Tibial artery (tissue), 4 donors: ENCODE data around the gene SPRN.
A peak's percentile ranks its signal among the peaks of the same experiment; 100 is the strongest.

ENCODE experiments used
- DNase-seq, 2 donors: peaks; one replicate each; pipeline ENCODE4 v3.0.0-alpha.2; 2019
- H3K27ac ChIP-seq, 2 donors: fragments of 200-600 bp; sonication (generic) in 1 of 2; 1 replicate in 1 of 2; 2 replicates in 1 of 2; pipeline ENCODE4 v1.5.1; 2018 to 2019; ENCODE audit warnings: mild to moderate bottlenecking in 1 of 2
- H3K27me3 ChIP-seq, 2 donors: fragments of 200-600 bp; sonication (generic) in 1 of 2; one replicate each; pipeline versions ENCODE4 v1.5.1 to v1.6.0; 2016 to 2019
- H3K36me3 ChIP-seq, 3 donors: fragments of 200-600 bp; sonication (generic) in 2 of 3; one replicate each; pipeline ENCODE4 v1.5.1; 2016 to 2019; ENCODE audit warnings: mild to moderate bottlenecking in 2 of 3
- H3K4me1 ChIP-seq, 4 donors: fragments of 200-600 bp; sonication (generic) in 2 of 4; 1 replicate in 3 of 4; 2 replicates in 1 of 4; pipeline ENCODE4 v1.5.1; 2016 to 2019
- H3K4me3 ChIP-seq, 2 donors: fragments of 200-600 bp; sonication (generic) in 1 of 2; 1 replicate in 1 of 2; 2 replicates in 1 of 2; pipeline ENCODE4 v1.5.1; 2018 to 2019; ENCODE audit warnings: mild to moderate bottlenecking in 2 of 2
- H3K9me3 ChIP-seq, 3 donors: fragments of 200-600 bp; sonication (generic) in 1 of 3; one replicate each; pipeline ENCODE4 v1.5.1; 2016 to 2019
- intact Hi-C: fragments of 100-400 bp; cut with DNase I; formaldehyde crosslinking; loops from one replicate; pipeline ENCODE4 v1.15.0; 2023; ENCODE audit warnings: low total_unique reads
- TF ChIP-seq, protein P1 (sequence below), 2 experiments: fragments of 200-600 bp in 1 of 2; fragments of 450-650 bp in 1 of 2; IDR thresholded peaks; one replicate each; pipeline ENCODE4 v1.5.1; 2017 to 2019; ENCODE audit warnings: antibody characterized with exemption in 2 of 2, mild to moderate bottlenecking in 1 of 2, moderate library complexity in 1 of 2

SPRN gene

DNA sequence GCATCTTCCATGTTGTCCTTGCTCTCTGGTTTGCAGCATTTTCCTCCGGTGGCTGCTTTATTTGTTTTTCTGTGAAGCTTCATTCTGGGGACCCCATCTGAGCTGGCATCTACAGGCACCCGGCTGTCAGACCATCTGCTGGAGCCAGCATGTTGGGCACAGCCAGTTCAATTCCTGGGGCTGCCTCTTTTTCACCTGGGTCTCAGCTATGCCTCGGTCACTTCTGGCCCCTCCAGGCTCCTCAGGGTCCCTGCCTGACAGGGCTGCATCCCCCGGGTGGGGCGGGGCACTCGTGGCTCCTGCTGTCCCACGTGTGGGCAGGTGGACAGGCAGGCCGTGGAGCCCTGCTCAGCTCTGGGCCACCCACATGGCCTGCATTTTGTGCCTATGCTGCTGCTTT lies 37.4 kb upstream of the SPRN start:
- H3K36me3 ChIP-seq = peaks cover 1 to 42% (median 7%) of the 10 kb centered on the region in 3 donors
- TF ChIP-seq, protein P1, sequence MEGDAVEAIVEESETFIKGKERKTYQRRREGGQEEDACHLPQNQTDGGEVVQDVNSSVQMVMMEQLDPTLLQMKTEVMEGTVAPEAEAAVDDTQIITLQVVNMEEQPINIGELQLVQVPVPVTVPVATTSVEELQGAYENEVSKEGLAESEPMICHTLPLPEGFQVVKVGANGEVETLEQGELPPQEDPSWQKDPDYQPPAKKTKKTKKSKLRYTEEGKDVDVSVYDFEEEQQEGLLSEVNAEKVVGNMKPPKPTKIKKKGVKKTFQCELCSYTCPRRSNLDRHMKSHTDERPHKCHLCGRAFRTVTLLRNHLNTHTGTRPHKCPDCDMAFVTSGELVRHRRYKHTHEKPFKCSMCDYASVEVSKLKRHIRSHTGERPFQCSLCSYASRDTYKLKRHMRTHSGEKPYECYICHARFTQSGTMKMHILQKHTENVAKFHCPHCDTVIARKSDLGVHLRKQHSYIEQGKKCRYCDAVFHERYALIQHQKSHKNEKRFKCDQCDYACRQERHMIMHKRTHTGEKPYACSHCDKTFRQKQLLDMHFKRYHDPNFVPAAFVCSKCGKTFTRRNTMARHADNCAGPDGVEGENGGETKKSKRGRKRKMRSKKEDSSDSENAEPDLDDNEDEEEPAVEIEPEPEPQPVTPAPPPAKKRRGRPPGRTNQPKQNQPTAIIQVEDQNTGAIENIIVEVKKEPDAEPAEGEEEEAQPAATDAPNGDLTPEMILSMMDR (IDR thresholded peaks at IDR 0.05) = no peak
- no peaks in the 10 kb centered on the region for H3K27me3 ChIP-seq
- no peaks in the 10 kb centered on the region for H3K9me3 ChIP-seq
- DNase-seq = no peak
- no peak overlapping the region for H3K27ac ChIP-seq
- no peak overlapping the region for H3K4me3 ChIP-seq
- intact Hi-C loops = no loop called here
- no peaks in the 10 kb centered on the region for H3K4me1 ChIP-seq

DNA sequence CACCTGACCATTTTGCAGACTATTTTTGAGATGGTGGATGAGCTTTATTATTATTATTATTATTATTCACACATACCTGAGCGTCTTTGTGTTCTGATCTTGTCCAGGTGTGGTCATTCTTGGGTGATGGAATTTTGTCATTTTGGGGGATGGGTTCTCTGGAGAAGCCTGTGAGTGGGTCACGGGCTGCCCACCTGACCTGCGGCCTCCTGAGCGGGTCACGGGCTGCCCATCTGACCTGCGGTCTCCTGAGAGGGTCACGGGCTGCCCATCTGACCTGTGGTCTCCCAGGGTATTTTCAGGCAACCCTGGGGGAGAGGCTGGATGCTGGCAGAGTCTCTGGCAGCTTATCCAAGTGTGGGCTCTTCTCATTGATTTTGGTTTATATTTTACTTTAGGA lies 36.6 kb upstream of the SPRN start:
- no peaks in the 10 kb centered on the region for H3K4me1 ChIP-seq
- TF ChIP-seq, protein P1 (IDR thresholded peaks at IDR 0.05) = no peak
- peak in 1 of 2 donors; percentile 24 for DNase-seq
- intact Hi-C loops = no loop called here
- H3K27me3 ChIP-seq = no peaks in the 10 kb centered on the region
- no peak overlapping the region for H3K4me3 ChIP-seq
- peaks cover 0 to 45% (median 5%) of the 10 kb centered on the region in 3 donors for H3K36me3 ChIP-seq
- H3K27ac ChIP-seq = no peak overlapping the region
- no peaks in the 10 kb centered on the region for H3K9me3 ChIP-seq

DNA sequence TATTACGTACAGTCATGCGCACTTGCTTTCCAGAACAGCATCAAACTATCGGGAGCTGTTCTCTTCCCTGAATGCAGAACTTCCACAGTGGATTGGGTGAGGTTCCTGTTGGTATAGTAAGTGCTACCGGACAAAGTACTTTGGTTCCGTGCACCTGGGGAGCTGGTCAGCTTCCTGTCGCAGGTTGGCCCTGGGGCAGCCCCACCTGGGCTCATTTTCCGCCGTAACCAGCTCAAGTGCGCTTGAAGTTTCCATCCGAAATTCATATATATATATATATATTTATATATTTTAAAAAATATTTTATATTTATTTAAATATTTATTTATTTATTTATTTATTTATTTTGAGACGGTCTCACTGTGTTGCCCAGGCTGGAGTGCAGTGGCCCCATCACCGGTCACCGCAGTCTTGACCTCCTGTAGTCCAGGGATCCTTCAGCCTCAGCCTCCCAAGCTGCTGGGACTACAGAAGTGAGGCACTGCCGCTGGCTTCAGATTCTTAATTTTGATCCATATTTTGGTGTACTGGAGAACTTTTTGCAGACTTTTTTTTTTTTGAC lies 35.9 kb upstream of the SPRN start:
- DNase-seq = no peak
- no peaks in the 10 kb centered on the region for H3K4me1 ChIP-seq
- H3K4me3 ChIP-seq = no peak overlapping the region
- H3K36me3 ChIP-seq = peaks cover 0 to 50% (median 5%) of the 10 kb centered on the region in 3 donors
- TF ChIP-seq, protein P1 (IDR thresholded peaks at IDR 0.05) = no peak
- no peaks in the 10 kb centered on the region for H3K9me3 ChIP-seq
- intact Hi-C loops = no loop called here
- H3K27ac ChIP-seq = no peak overlapping the region
- no peaks in the 10 kb centered on the region for H3K27me3 ChIP-seq

DNA sequence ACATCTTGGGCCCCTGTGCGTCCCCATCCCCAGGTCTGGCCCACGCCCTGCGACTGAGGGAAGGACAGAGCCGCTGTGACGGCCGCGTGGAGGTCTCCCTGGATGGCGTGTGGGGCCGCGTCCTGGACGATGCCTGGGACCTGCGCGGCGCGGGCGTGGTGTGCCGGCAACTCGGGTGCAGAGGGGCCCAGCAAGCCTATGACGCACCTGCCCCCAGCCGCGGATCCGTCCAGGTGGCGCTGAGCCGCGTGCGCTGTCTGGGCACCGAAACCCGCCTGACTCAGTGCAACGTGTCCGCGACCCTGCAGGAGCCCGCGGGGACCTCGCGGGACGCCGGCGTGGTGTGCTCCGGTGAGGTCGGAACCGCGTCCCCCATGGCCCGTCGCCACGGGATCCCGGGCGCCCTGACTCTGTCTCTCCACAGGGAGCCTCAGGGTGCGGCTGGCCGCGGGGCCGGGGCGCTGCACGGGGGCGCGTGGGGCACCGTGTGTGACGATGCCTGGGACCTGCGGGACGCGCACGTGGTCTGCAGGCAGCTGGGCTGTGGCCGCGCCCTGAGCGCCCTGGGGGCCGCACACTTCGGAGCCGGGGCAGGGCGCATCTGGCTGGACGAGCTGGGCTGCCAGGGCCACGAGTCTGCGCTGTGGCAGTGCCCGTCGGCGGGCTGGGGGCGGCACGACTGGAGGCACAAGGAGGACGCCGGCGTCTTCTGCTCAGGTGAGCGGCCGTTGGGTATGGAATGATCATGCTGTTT lies 35.2 kb upstream of the SPRN start:
- no peaks in the 10 kb centered on the region for H3K4me1 ChIP-seq
- H3K27me3 ChIP-seq = no peaks in the 10 kb centered on the region
- no peak overlapping the region for H3K4me3 ChIP-seq
- DNase-seq = peak in 1 of 2 donors; percentile 48
- H3K9me3 ChIP-seq = no peaks in the 10 kb centered on the region
- intact Hi-C loops = no loop called here
- H3K36me3 ChIP-seq = peaks cover 0 to 45% (median 5%) of the 10 kb centered on the region in 3 donors
- no peak overlapping the region for H3K27ac ChIP-seq
- TF ChIP-seq, protein P1 (IDR thresholded peaks at IDR 0.05) = no peak

DNA sequence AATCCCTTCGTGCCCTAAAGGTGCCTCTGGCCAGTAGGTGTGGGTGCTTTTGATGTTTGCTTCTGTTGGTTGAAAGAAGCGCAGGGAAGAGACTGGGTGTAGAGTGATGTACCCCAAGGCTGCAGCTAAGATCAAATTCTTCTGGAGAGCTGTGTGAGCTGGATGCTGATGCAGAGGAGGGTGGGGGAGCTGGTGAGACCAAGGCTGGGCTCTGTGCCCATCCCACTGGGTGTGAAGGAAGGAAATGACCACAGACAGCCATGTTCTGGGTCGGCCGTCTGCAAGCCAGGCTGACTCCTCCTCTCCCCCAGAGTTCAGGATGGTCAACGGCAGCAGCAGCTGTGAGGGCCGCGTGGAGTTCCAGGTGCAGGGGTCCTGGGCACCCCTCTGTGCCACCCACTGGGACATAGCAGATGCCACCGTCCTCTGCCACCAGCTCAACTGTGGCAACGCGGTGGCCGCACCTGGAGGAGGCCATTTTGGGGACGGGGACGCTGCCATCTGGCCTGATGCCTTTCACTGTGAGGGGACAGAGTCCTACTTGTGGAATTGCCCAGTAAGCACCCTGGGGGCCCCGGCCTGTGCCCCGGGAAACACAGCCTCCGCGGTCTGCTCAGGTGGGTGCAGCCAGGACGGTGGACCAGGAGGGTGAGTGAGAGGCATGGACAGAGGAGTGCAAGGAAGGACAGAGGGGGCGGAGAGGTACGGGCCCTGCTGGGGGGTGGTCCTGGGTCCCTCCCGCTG lies 34.5 kb upstream of the SPRN start:
- Histone ChIP-seq H3K9me3 (no peaks in the 10 kb centered on the region), H3K4me3 (no peak overlapping the region)
- intact Hi-C loops = no loop called here

More for the DNA sequence above, 34.5 kb upstream of the SPRN start:
- H3K27me3 ChIP-seq = no peaks in the 10 kb centered on the region
- no peak overlapping the region for H3K27ac ChIP-seq
- peak in 1 of 2 donors; percentile 61 for DNase-seq
- H3K36me3 ChIP-seq = peaks cover 0 to 38% (median 5%) of the 10 kb centered on the region in 3 donors
- no peaks in the 10 kb centered on the region for H3K4me1 ChIP-seq
- TF ChIP-seq, protein P1 (IDR thresholded peaks at IDR 0.05) = no peak
